Esophagus muscularis mucosa (tissue), 4 donors: ENCODE results near the gene CISD2.

Experiments
- EP300 ChIP-seq: sonication (generic); formaldehyde crosslinking; IDR thresholded peaks from one replicate; pipeline ENCODE4 v1.6.1; 2017; ENCODE audit warnings: antibody characterized with exemption
- POLR2A ChIP-seq: fragments of 450-650 bp; IDR thresholded peaks from one replicate; pipeline ENCODE4 v1.6.1; 2017; ENCODE audit warnings: antibody characterized with exemption, moderate library complexity, mild to moderate bottlenecking, low read depth
- TF ChIP-seq, protein P1 (sequence below), 3 experiments: fragments of 200-600 bp in 2 of 3; fragments of 450-650 bp in 1 of 3; sonication (generic) in 2 of 3; IDR thresholded peaks; one replicate each; pipeline ENCODE4 v1.5.1; 2017 to 2019; ENCODE audit warnings: antibody characterized with exemption in 3 of 3, mild to moderate bottlenecking in 2 of 3, moderate library complexity in 1 of 3

DNA sequence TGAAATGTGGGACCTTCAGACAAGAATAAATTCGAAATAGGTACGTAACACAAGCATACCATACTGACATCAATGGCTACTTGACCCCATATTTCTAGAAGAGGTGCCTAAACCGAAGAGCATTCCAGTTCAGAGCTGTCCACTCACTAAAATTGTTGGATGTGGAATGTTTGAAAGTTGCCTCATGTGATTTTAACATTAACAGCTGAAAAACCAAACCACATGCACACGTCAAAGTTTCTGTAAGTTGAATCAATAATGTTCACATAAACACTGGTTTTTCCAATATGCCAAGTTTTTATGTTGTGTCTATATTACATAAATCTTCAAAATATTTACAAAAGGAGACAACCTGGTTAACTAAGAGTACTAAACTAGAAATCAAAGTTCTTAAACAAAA lies 44.9 kb upstream of the CISD2 start:
- TF ChIP-seq, protein P1, sequence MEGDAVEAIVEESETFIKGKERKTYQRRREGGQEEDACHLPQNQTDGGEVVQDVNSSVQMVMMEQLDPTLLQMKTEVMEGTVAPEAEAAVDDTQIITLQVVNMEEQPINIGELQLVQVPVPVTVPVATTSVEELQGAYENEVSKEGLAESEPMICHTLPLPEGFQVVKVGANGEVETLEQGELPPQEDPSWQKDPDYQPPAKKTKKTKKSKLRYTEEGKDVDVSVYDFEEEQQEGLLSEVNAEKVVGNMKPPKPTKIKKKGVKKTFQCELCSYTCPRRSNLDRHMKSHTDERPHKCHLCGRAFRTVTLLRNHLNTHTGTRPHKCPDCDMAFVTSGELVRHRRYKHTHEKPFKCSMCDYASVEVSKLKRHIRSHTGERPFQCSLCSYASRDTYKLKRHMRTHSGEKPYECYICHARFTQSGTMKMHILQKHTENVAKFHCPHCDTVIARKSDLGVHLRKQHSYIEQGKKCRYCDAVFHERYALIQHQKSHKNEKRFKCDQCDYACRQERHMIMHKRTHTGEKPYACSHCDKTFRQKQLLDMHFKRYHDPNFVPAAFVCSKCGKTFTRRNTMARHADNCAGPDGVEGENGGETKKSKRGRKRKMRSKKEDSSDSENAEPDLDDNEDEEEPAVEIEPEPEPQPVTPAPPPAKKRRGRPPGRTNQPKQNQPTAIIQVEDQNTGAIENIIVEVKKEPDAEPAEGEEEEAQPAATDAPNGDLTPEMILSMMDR (IDR thresholded peaks at IDR 0.05), result no peak
- no peak for TF ChIP-seq POLR2A
- TF ChIP-seq EP300, result no peak
